Mammary epithelial cell (primary cell): ENCODE data around the gene PPP1R12B.
"Not testable (repeated sequence)": the region's sequence is repeated elsewhere in the genome, so short reads cannot be mapped to it uniquely, and the experiment has no call there.

Source experiments
- EZH2 ChIP-seq: IDR thresholded peaks from 2 replicates; pipeline ENCODE4 v1.6.1; 2012; ENCODE audit warnings: low read length, inconsistent platforms, borderline replicate concordance
- TF ChIP-seq, protein P1 (sequence below), 2 donors: IDR thresholded peaks in 1 of 2; conservative IDR thresholded peaks in 1 of 2; 2 replicates each; pipeline ENCODE4 v1.5.1; 2011 to 2012; ENCODE audit warnings: inconsistent platforms in 2 of 2, low read length in 2 of 2, mild to moderate bottlenecking in 2 of 2, control low read depth in 1 of 2, low read depth in 1 of 2; ENCODE audit not compliant: insufficient read depth in 1 of 2; ENCODE audit errors: extremely low read depth in 1 of 2

DNA sequence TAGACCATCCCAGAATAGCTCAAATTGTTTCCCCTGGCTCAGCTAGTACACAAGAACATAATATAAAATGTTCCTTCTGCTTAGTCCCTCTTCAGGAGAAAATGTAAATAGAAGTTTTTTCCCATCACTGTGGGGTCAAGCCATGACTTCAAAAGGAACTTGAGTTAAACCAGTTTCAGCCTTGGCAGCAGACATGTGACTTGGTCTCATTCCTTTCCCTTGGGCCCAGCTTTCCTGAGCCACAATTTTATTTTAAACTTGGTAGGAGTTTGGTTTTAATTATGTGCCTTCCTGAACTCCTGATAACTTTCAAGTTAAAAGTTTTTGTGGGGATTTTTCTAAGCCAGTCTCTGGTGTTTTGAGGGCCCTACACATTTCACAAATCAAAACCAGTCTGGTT is 204.1 kb downstream of the PPP1R12B start:
- TF ChIP-seq, protein P1, sequence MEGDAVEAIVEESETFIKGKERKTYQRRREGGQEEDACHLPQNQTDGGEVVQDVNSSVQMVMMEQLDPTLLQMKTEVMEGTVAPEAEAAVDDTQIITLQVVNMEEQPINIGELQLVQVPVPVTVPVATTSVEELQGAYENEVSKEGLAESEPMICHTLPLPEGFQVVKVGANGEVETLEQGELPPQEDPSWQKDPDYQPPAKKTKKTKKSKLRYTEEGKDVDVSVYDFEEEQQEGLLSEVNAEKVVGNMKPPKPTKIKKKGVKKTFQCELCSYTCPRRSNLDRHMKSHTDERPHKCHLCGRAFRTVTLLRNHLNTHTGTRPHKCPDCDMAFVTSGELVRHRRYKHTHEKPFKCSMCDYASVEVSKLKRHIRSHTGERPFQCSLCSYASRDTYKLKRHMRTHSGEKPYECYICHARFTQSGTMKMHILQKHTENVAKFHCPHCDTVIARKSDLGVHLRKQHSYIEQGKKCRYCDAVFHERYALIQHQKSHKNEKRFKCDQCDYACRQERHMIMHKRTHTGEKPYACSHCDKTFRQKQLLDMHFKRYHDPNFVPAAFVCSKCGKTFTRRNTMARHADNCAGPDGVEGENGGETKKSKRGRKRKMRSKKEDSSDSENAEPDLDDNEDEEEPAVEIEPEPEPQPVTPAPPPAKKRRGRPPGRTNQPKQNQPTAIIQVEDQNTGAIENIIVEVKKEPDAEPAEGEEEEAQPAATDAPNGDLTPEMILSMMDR (conservative IDR thresholded peaks at IDR 0.05 in 1 of 2, IDR thresholded peaks at IDR 0.05 in 1 of 2; ENCODE audit: extremely low read depth in 1 of 2, insufficient read depth in 1 of 2, low read depth in 1 of 2, low read length in 2 of 2) = not testable (repeated sequence)
- not testable (repeated sequence) for TF ChIP-seq EZH2
